MM.1S (cell line): ENCODE measurements around the gene NLRP1.

Source experiments
- EZH2 ChIP-seq: fragments of 300-600 bp; sonication (generic); optimal IDR thresholded peaks from 2 replicates; pipeline ENCODE3; 2017; ENCODE audit warnings: low read depth, mild to moderate bottlenecking, antibody characterized with exemption, low read length, mixed read lengths
- EZH2phosphoT487 ChIP-seq: fragments of 300-600 bp; sonication (generic); IDR thresholded peaks from 2 replicates; pipeline ENCODE4 v1.6.1; 2018; ENCODE audit warnings: antibody characterized with exemption, low read length
- TF ChIP-seq, protein P1 (sequence below): fragments of 300-600 bp; sonication (generic); IDR thresholded peaks from 2 replicates; pipeline ENCODE4 v1.5.1; 2016; ENCODE audit warnings: antibody characterized with exemption, low read length, mixed read lengths

DNA sequence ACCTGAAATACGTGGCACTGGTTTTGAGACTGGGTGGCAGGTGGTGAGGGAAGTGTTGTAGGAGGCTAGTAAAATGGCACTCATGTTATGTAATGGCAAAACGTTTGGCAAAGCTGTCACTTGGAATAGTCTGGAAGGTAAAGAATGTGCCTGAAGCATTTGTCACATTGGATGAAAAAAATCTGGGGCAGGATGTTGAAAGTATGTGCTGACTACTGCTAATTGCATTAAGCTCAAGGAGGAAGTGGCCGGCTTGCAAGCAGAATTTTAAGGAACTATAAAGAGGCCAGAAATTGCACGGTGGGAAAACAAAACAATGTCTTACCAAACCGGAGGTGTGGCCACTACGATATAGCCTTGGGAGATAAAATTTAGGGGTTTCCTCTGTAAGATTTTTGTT, 26.6 kb upstream of the NLRP1 start:
- TF ChIP-seq, protein P1, sequence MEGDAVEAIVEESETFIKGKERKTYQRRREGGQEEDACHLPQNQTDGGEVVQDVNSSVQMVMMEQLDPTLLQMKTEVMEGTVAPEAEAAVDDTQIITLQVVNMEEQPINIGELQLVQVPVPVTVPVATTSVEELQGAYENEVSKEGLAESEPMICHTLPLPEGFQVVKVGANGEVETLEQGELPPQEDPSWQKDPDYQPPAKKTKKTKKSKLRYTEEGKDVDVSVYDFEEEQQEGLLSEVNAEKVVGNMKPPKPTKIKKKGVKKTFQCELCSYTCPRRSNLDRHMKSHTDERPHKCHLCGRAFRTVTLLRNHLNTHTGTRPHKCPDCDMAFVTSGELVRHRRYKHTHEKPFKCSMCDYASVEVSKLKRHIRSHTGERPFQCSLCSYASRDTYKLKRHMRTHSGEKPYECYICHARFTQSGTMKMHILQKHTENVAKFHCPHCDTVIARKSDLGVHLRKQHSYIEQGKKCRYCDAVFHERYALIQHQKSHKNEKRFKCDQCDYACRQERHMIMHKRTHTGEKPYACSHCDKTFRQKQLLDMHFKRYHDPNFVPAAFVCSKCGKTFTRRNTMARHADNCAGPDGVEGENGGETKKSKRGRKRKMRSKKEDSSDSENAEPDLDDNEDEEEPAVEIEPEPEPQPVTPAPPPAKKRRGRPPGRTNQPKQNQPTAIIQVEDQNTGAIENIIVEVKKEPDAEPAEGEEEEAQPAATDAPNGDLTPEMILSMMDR = no peak
- TF ChIP-seq EZH2 (no peak), EZH2phosphoT487 (no peak)
